ENCODE results near the gene GDF15. TPM values are rescaled to one million over a fixed set of nuclear protein-coding genes. Genes with fewer than 3 reads are reported as not detected.

The GDF15 gene
- total RNA-seq, 2 donors from 2014 or later, result 40.5 to 86.1 TPM

GRCh38 chr19:18419195-18419698 is 33.3 kb downstream of the GDF15 start, which contains the start of gene SSBP4:
SSBP4 (plus strand) TSS chr19:18419398; CDS start chr19:18419649, 251 bp downstream.
- WGBS, 2 donors, result 0% methylated on average over 24 of the region's 80 CpGs; no CpG with 5 or more reads in 1 of the 2 donors
- peak; percentile 75 to 80 (median 76) for DNase-seq
- peak; percentile 74 for ATAC-seq
- Histone ChIP-seq H3K36me3 (replicated peaks in 1 of 2; ENCODE audit: insufficient read depth in 1 of 2, low read depth in 2 of 2) (no peaks in the 10 kb centered on the region), H3K27me3 (no peaks in the 10 kb centered on the region), H3K27ac (peak within 1 kb of the TSS; percentile 37 to 83 (median 62)), H3K4me1 (peaks cover 61% of the 10 kb centered on the region), H3K9me3 (no peaks in the 10 kb centered on the region), H3K4me3 (peak within 1 kb of the TSS; percentile 27 to 38)
- intact Hi-C loops (cut with DNase I), result no loop called here
- TF ChIP-seq CTCF (IDR thresholded peaks at IDR 0.05) (peak in 5 of 7 experiments; percentile 17 to 76 (median 43)), POLR2A (IDR thresholded peaks at IDR 0.05) (peak in 1 of 3 donors; percentile 16)

DNA sequence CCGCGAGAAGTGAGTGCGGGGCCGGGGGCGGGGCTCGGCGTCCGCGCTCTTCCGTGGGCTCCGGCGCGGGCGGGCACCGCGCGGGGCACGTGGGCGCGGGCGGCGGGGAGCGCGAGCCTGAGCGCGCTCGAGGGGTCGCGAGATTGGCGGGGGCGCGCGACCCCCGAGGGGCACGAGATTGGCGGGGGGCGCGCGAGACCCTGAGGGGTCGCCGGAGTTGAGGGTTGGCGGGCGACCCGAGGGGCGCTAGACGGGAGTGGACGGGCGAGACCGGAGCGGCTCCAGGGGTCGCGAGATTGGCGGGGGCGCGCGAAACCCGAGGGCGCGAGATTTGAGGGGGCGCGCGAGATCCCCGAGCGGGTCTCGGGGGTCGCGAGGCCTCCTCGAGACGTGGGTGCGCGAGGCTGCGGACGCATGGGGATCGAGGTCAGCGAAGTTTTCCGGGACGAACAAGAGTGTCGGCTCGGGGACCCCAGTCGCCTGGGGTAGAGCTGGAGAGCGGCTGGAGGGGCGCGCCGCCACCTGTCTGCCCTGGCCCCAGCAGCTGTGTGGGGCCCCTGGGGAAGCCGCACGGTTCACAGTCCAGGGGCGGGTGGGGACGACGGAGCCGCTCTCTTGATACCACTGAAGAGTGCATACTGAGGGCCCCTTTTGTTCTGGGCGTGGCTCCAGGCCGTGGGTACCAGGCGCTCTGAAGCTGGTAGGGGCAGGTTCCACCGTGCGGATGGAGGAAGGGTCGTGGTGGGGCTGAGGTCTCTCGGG is 33.9 kb downstream of the GDF15 start:
- H3K27ac ChIP-seq, result peak overlapping the region; percentile 6 to 83 (median 62)
- no peaks in the 10 kb centered on the region for H3K9me3 ChIP-seq
- 0 to 3% methylated on average over 1 to 49 of the region's 97 CpGs for WGBS, 2 donors
- intact Hi-C loops (cut with DNase I), result no loop called here
- TF ChIP-seq POLR2A (IDR thresholded peaks at IDR 0.05) (no peak), CTCF (IDR thresholded peaks at IDR 0.05) (no peak)
- DNase-seq (peak in 3 of 4 donors; percentile 40 to 54 (median 46)), ATAC-seq (peak; percentile 3)
- no peaks in the 10 kb centered on the region for H3K27me3 ChIP-seq
- peak overlapping the region; percentile 27 to 38 for H3K4me3 ChIP-seq
- no peaks in the 10 kb centered on the region for H3K36me3 ChIP-seq (replicated peaks in 1 of 2; ENCODE audit: insufficient read depth in 1 of 2, low read depth in 2 of 2)
- peaks cover 63% of the 10 kb centered on the region for H3K4me1 ChIP-seq

- Histone ChIP-seq H3K9me3 (no peaks in the 10 kb centered on the region), H3K4me1 (peaks cover 61% of the 10 kb centered on the region), H3K36me3 (replicated peaks in 1 of 2; ENCODE audit: insufficient read depth in 1 of 2, low read depth in 2 of 2) (no peaks in the 10 kb centered on the region), H3K27me3 (no peaks in the 10 kb centered on the region), H3K27ac (no peak overlapping the region), H3K4me3 (no peak overlapping the region)
- intact Hi-C loops (cut with DNase I), result no loop called here
- ATAC-seq, result no peak
- TF ChIP-seq POLR2A (IDR thresholded peaks at IDR 0.05) (no peak), CTCF (IDR thresholded peaks at IDR 0.05) (no peak)
- DNase-seq, result peak in 2 of 4 donors; percentile 5 to 23
- 17 to 51% methylated on average over 1 to 2 of the region's 2 CpGs for WGBS, 2 donors
Observed at GRCh38 chr19:18420930-18421329, 35.0 kb downstream of the GDF15 start.

- ATAC-seq, result no peak
- intact Hi-C loops (cut with DNase I), result no loop called here
- Histone ChIP-seq H3K9me3 (no peaks in the 10 kb centered on the region), H3K27me3 (no peaks in the 10 kb centered on the region), H3K4me1 (peaks cover 61% of the 10 kb centered on the region), H3K4me3 (no peak overlapping the region), H3K36me3 (replicated peaks in 1 of 2; ENCODE audit: insufficient read depth in 1 of 2, low read depth in 2 of 2) (no peaks in the 10 kb centered on the region), H3K27ac (no peak overlapping the region)
- no peak for TF ChIP-seq CTCF (IDR thresholded peaks at IDR 0.05)
- no peak for TF ChIP-seq POLR2A (IDR thresholded peaks at IDR 0.05)
- peak in 2 of 4 donors; percentile 6 to 13 for DNase-seq
- WGBS, 2 donors, result 79 to 80% methylated on average over 11 to 12 of the region's 12 CpGs
Observed at GRCh38 chr19:18421371-18421959, 35.5 kb downstream of the GDF15 start.
